Hypothalamus (tissue), 51 donors: Measurements from ENCODE around the gene ITGA4.

Source experiments
- DNase-seq, 51 donors: peaks; one replicate each; lab custom pipeline; 2025; lab: John Stamatoyannopoulos, UW

Gene ITGA4

GRCh38 chr2:181570833-181571661 is 113.9 kb downstream of the ITGA4 start:
- DNase-seq: no peak

GRCh38 chr2:181573140-181573736 is 116.1 kb downstream of the ITGA4 start:
- peak in 1 of 51 donors; percentile 1 for DNase-seq

GRCh38 chr2:181574321-181574720 is 117.1 kb downstream of the ITGA4 start:
- DNase-seq: no peak

GRCh38 chr2:181575024-181575649 is 118.0 kb downstream of the ITGA4 start:
- no peak for DNase-seq

DNA sequence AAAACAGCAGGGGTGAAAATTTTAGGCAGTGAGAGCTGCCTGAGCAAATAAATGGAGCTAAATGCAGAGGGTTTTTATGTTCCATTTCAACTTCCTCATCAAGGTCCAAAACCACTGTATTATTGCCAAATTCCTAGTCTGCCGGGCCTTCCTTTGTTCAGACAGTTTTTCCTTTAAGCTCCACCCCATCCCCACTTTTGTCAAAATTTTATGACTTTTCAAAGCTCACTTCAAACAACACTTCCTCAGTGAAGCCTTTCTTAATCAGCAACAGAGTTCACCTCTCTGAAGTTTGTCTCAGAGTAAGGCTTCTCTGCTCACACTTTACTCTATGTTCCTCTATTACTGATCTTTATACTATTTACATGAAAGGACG is 118.5 kb downstream of the ITGA4 start:
- no peak for DNase-seq

GRCh38 chr2:181576431-181576830 is 119.2 kb downstream of the ITGA4 start:
- no peak for DNase-seq

DNA sequence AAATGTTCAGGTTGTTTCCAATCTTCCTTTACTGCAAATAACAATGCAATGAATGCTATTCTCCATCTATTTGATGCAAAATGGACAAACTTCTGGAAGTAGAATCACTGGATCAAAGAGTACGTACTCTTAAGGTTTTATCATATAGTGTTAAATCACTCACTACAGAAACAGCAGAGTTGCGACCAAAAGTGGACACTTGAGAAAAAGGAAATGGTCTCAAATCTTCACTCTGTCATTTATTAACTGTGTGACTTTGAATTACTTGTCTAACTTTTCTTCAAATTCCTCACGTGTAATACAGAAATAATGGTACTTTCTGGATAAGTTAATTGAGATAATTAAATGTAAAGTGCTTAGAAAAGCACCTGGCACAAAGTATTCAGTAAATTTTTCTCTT is 121.6 kb downstream of the ITGA4 start:
- no peak for DNase-seq

- no peak for DNase-seq
Measured at GRCh38 chr2:181581534-181581933, 124.3 kb downstream of the ITGA4 start.

- no peak for DNase-seq
Measured at GRCh38 chr2:181585732-181586131, 128.5 kb downstream of the ITGA4 start.
